ENCODE measurements around the gene NME2. TPM values are rescaled to one million over a fixed set of nuclear protein-coding genes. Genes with fewer than 3 reads are reported as not detected.
"Not testable (repeated sequence)": the region's sequence is repeated elsewhere in the genome, so short reads cannot be mapped to it uniquely, and the experiment has no call there.

Gene NME2
- polyA plus RNA-seq, 1 donor = 386 TPM

DNA sequence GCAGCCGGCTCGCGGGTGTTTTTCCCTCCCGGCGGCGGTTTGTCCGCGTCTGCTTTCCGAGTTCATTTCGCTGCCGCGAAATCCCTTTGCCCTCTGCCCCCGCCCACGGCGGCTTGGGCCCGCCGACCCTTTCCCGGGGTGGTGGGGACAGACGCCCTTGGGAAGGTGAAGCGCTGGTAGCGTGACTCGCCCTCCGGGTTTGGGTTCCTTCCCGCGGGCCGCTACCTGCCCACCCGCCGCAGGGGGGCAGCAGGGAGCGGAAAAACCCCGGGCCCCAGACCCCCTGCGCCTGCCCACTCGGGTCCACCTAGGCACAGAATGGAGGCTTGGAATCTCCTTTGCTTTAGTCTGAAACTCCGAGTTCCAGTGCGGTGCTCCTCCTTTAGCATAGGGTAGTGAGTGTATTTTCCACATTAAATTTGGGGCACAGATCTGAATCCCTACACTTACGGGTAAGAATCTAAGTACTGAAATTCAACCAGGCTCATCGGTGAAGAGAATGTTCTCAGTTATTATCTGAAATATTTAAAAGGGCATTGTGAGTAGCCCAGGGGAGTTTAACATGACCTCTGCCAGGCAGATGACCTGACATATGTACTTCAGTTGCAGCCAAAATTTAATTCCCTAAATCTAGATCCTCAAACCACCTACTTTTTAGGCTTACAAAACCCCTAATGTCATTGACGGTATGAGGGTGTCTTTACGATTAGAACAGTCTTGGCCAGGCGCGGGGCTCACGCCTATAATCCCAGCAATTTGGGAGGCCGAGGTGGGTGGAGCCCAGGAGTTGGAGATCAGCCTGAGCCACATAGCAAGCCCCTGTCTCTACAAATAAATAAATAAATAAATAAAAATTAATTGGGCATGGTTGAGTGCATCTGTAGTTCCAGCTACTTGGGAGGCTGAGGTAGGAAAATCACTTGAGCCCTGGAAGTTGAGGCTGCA lies 1.0 kb downstream of the NME2 start:
- Histone ChIP-seq H3K4me3 (ENCODE audit: low read length) (peak overlapping the region; percentile 97), H3K9me3 (ENCODE audit: control insufficient read depth, low read depth, low read length) (peaks cover 4% of the 10 kb centered on the region), H3K36me3 (ENCODE audit: control insufficient read depth, insufficient read depth, low read length) (peaks cover 35% of the 10 kb centered on the region), H3K27ac (ENCODE audit: low read length) (peak overlapping the region; percentile 81), H3K27me3 (ENCODE audit: control insufficient read depth, insufficient read depth, low read length) (no peaks in the 10 kb centered on the region), H3K4me1 (ENCODE audit: control insufficient read depth, insufficient read depth, low read length) (peaks cover 15% of the 10 kb centered on the region)
- DNase-seq = no peak
- no CpG with 5 or more reads among the region's 42 CpGs for WGBS (ENCODE audit: insufficient coverage, low lambda C conversion rate)

DNA sequence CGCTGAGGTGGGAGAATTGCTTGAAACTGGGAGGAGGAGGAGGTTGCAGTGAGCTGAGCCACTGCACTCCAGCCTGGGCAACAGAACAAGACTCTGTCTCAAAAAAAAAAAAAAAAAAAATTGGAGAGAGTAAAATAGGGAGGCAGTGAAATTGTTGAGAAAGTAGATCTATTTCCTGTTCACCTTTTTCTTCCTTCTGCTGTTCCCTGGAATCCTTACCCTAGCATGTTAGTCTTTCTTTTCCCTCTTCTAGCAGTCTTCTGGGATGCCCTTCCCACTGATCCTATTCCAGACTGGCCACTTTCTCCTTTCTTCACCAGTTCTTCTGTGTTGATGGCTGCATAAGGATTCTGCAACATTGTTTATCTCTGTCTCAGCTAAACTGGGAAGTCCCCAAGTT lies 3.1 kb downstream of the NME2 start:
- no peak for DNase-seq
- Histone ChIP-seq H3K4me1 (ENCODE audit: control insufficient read depth, insufficient read depth, low read length) (peaks cover 15% of the 10 kb centered on the region), H3K9me3 (ENCODE audit: control insufficient read depth, low read depth, low read length) (peaks cover 4% of the 10 kb centered on the region), H3K36me3 (ENCODE audit: control insufficient read depth, insufficient read depth, low read length) (peaks cover 42% of the 10 kb centered on the region), H3K27me3 (ENCODE audit: control insufficient read depth, insufficient read depth, low read length) (no peaks in the 10 kb centered on the region), H3K27ac (ENCODE audit: low read length) (no peak overlapping the region), H3K4me3 (ENCODE audit: low read length) (no peak overlapping the region)
- no CpG with 5 or more reads among the region's 1 CpG for WGBS (ENCODE audit: insufficient coverage, low lambda C conversion rate)

DNA sequence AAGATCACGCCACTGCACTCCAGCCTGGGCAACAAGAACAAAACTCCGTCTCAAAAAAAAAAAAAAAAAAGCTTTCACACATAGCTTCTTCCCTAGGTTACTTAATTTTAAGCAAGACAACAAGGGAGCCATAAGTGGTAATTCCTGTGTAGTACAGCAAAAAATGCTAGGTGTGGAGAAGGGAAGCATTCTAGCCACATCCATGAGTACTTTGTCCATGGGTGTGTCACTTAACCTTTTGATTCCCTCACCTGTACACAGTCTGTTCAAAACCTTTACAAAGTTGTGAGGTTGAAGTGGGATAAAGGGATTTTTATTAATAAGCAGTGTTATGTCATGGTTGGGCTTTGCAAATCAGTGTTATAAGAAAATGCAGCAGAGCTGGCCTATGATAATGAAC lies 4.5 kb downstream of the NME2 start:
- Histone ChIP-seq H3K27me3 (ENCODE audit: control insufficient read depth, insufficient read depth, low read length) (no peaks in the 10 kb centered on the region), H3K27ac (ENCODE audit: low read length) (peak overlapping the region; percentile 47), H3K9me3 (ENCODE audit: control insufficient read depth, low read depth, low read length) (peaks cover 4% of the 10 kb centered on the region), H3K4me3 (ENCODE audit: low read length) (no peak overlapping the region), H3K36me3 (ENCODE audit: control insufficient read depth, insufficient read depth, low read length) (peaks cover 45% of the 10 kb centered on the region), H3K4me1 (ENCODE audit: control insufficient read depth, insufficient read depth, low read length) (peaks cover 8% of the 10 kb centered on the region)
- peak; percentile 37 to 68 for DNase-seq
- no CpG with 5 or more reads among the region's 2 CpGs for WGBS (ENCODE audit: insufficient coverage, low lambda C conversion rate)

DNA sequence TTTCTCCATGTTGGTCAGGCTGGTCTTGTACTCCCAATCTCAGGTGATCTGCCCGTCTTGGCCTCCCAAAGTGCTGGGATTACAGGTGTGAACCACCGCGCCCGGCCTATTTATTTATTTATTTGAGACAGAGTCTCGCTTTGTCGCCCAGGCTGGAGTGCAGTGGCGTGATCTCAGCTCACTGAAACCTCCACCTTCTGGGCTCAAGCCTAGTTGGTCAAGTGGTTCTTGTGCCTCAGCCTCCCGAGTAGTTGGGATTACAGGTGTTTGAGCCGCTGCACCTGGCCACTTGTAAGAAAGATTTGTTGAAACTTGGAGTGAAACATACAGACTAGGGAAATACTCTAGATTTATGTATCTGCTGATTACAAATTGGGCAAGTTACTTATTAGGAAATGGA lies 5.8 kb downstream of the NME2 start:
- peaks cover 45% of the 10 kb centered on the region for H3K36me3 ChIP-seq (ENCODE audit: control insufficient read depth, insufficient read depth, low read length)
- not testable (repeated sequence) for H3K4me3 ChIP-seq (ENCODE audit: low read length)
- no CpG with 5 or more reads among the region's 9 CpGs for WGBS (ENCODE audit: insufficient coverage, low lambda C conversion rate)

DNA sequence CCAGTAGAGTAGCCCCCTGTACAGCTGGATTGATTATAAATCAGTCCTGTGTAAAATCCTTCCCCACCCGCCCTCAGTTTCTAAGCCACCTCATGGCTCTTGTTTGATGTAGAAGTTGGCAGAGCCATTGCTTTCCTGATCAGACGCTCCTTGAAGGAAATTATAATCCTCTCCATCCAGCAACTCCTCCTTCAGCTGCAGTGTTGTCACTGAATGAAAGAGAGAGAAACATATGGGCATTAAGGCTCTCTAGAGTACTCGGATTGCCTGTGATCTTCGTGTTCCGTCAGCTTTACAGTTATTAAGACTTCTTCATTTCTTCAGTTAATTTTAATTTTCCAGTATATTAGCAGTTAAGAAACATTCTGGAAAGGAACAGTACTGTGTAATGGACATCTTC lies 14.3 kb downstream of the NME2 start:
- Histone ChIP-seq H3K4me1 (ENCODE audit: control insufficient read depth, insufficient read depth, low read length) (no peaks in the 10 kb centered on the region), H3K4me3 (ENCODE audit: low read length) (no peak overlapping the region), H3K36me3 (ENCODE audit: control insufficient read depth, insufficient read depth, low read length) (peaks cover 27% of the 10 kb centered on the region), H3K9me3 (ENCODE audit: control insufficient read depth, low read depth, low read length) (no peaks in the 10 kb centered on the region), H3K27me3 (ENCODE audit: control insufficient read depth, insufficient read depth, low read length) (no peaks in the 10 kb centered on the region), H3K27ac (ENCODE audit: low read length) (no peak overlapping the region)
- 80% methylated on average over 1 of the region's 5 CpGs for whole genome bisulfite sequencing (ENCODE audit: insufficient coverage, low lambda C conversion rate)
- no peak for DNase-seq

More for the DNA sequence above, 5.8 kb downstream of the NME2 start:
- H3K27ac ChIP-seq (ENCODE audit: low read length); H3K9me3 ChIP-seq (ENCODE audit: control insufficient read depth, low read depth, low read length); H3K27me3 ChIP-seq (ENCODE audit: control insufficient read depth, insufficient read depth, low read length); DNase-seq; H3K4me1 ChIP-seq (ENCODE audit: control insufficient read depth, insufficient read depth, low read length): not testable (repeated sequence)

DNA sequence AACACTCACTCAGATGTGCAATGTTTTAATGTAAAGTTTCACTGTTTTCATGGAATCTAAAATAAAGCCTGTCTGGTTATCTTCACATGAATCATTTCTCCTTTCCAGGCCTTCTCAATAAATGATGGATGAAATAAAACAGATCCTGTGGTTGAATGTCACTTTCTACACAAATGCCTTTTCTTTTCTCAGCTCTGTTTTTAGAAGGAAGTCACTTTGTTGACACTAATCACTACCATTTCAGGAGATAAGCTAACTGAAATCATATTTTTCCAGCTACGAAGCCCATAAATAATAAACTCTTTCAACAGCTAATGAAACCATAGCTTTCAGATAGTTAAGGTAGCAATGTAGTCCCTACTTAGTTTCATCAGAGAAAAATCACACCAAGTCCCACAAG lies 17.9 kb downstream of the NME2 start:
- no peaks in the 10 kb centered on the region for H3K9me3 ChIP-seq (ENCODE audit: control insufficient read depth, low read depth, low read length)
- H3K27me3 ChIP-seq (ENCODE audit: control insufficient read depth, insufficient read depth, low read length) = no peaks in the 10 kb centered on the region
- peaks cover 36% of the 10 kb centered on the region for H3K36me3 ChIP-seq (ENCODE audit: control insufficient read depth, insufficient read depth, low read length)
- DNase-seq = no peak
- H3K27ac ChIP-seq (ENCODE audit: low read length) = no peak overlapping the region
- H3K4me1 ChIP-seq (ENCODE audit: control insufficient read depth, insufficient read depth, low read length) = no peaks in the 10 kb centered on the region
- H3K4me3 ChIP-seq (ENCODE audit: low read length) = no peak overlapping the region
- no CpG with 5 or more reads among the region's 1 CpG for WGBS (ENCODE audit: insufficient coverage, low lambda C conversion rate)

DNA sequence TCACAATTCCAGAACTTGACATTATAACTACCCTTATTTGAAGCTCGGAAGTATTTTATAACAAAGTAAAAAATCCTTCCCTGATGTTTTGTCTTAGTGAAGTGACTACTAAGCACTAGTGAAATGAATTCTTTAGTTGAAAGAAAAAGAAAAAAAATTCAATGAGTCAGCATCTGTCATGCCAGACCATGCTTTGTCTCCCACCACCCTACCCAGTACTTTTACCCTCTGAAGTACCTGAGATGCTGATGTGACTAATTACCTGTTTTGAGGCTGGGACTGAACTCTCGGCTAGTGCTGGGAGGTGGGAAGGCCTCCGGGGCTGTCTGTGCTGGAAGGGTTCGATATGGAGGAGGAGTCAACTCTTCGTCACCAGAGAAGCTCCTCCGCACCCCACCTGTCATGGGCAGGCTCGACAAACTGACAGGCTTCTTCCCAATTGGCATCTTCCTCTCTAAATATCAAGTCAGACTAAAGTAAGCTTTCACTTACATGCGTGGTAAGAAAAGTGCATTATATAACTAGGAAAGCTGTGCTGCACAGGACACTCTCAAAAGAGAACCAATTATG lies 19.6 kb downstream of the NME2 start:
- no peak overlapping the region for H3K27ac ChIP-seq (ENCODE audit: low read length)
- H3K4me1 ChIP-seq (ENCODE audit: control insufficient read depth, insufficient read depth, low read length) = no peaks in the 10 kb centered on the region
- DNase-seq = no peak
- H3K9me3 ChIP-seq (ENCODE audit: control insufficient read depth, low read depth, low read length) = no peaks in the 10 kb centered on the region
- peaks cover 44% of the 10 kb centered on the region for H3K36me3 ChIP-seq (ENCODE audit: control insufficient read depth, insufficient read depth, low read length)
- 100% methylated on average over 1 of the region's 8 CpGs for WGBS (ENCODE audit: insufficient coverage, low lambda C conversion rate)
- no peak overlapping the region for H3K4me3 ChIP-seq (ENCODE audit: low read length)
- H3K27me3 ChIP-seq (ENCODE audit: control insufficient read depth, insufficient read depth, low read length) = no peaks in the 10 kb centered on the region

DNA sequence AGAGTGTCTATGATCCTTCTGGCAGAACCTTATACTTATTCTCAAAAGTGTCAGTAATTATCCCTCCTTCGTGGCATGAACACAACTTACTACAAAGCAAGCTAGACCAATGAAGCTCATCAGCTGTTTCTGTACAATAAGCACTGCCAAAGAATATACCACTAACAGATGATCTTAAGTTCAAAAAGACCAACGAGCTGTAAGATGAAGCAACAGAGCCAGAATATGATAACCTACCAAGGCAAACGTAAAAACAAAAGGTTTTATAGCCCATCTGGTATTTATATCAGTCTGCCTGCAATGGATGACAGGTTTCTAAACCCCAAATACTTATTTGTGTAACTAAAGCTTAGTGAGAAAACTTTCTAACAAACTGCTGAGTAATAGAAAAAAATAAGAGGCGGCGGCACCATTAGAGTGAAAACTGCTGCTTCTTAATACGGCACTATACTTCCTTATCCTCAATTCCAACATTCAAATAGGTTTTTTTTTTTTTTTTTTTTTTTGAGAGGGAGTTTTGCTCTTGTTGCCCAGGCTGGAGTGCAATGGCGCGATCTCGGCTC lies 22.1 kb downstream of the NME2 start:
- Histone ChIP-seq H3K27me3 (ENCODE audit: control insufficient read depth, insufficient read depth, low read length) (no peaks in the 10 kb centered on the region), H3K9me3 (ENCODE audit: control insufficient read depth, low read depth, low read length) (no peaks in the 10 kb centered on the region), H3K4me3 (ENCODE audit: low read length) (no peak overlapping the region), H3K36me3 (ENCODE audit: control insufficient read depth, insufficient read depth, low read length) (peaks cover 34% of the 10 kb centered on the region), H3K4me1 (ENCODE audit: control insufficient read depth, insufficient read depth, low read length) (no peaks in the 10 kb centered on the region), H3K27ac (ENCODE audit: low read length) (no peak overlapping the region)
- DNase-seq = no peak
- no CpG with 5 or more reads among the region's 9 CpGs for WGBS (ENCODE audit: insufficient coverage, low lambda C conversion rate)

DNA sequence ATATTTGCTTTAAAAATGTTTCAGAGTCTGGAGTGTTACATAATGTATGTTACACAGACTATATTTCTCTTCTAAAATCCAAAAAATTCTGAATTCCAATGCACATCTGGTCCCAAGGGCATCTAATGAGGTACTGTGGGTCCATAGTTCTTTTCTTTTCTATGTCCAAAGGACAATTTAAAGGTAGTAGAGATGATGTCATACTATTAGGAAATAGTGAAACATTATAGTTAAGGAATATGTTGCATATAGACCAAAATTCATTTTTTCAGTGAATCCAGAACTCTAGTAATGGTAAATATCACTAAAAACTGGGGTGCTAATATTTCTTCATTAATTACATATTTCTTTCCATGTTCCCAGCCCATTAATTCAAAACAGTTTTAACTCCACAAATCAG lies 23.0 kb downstream of the NME2 start:
- H3K27ac ChIP-seq (ENCODE audit: low read length) = no peak overlapping the region
- no peak for DNase-seq
- peaks cover 39% of the 10 kb centered on the region for H3K36me3 ChIP-seq (ENCODE audit: control insufficient read depth, insufficient read depth, low read length)
- no peaks in the 10 kb centered on the region for H3K9me3 ChIP-seq (ENCODE audit: control insufficient read depth, low read depth, low read length)
- H3K4me1 ChIP-seq (ENCODE audit: control insufficient read depth, insufficient read depth, low read length) = no peaks in the 10 kb centered on the region
- H3K27me3 ChIP-seq (ENCODE audit: control insufficient read depth, insufficient read depth, low read length) = no peaks in the 10 kb centered on the region
- no peak overlapping the region for H3K4me3 ChIP-seq (ENCODE audit: low read length)

DNA sequence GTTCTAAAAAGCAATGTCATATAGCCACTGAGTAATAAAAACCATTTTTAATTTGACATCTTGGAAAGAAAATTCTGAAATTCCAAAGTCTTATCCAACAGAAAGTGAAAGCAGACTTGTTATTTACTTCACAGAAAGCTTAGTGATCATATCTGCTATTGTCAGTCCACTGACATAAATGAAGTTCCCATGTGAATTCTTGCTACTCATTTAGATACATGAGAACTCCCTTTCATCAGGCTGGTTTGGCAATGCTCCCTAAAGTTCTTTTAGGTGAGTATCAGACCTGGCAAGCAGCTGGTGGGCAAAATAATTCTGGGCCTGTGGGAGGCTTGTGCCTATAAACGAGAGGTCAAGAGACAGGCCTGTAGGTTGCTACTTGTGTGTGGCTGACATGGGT lies 23.4 kb downstream of the NME2 start:
- peak in 1 of 2 donors; percentile 16 for DNase-seq
- Histone ChIP-seq H3K4me1 (ENCODE audit: control insufficient read depth, insufficient read depth, low read length) (no peaks in the 10 kb centered on the region), H3K9me3 (ENCODE audit: control insufficient read depth, low read depth, low read length) (no peaks in the 10 kb centered on the region), H3K36me3 (ENCODE audit: control insufficient read depth, insufficient read depth, low read length) (peaks cover 43% of the 10 kb centered on the region), H3K27ac (ENCODE audit: low read length) (no peak overlapping the region), H3K4me3 (ENCODE audit: low read length) (no peak overlapping the region), H3K27me3 (ENCODE audit: control insufficient read depth, insufficient read depth, low read length) (no peaks in the 10 kb centered on the region)
- no CpG with 5 or more reads among the region's 1 CpG for WGBS (ENCODE audit: insufficient coverage, low lambda C conversion rate)
